ENCODE measurements around the gene ZNF263. TPM values are rescaled to one million over a fixed set of nuclear protein-coding genes. Genes with fewer than 3 reads are reported as not detected.
"Not testable (repeated sequence)": the region's sequence is repeated elsewhere in the genome, so short reads cannot be mapped to it uniquely, and the experiment has no call there.

The ZNF263 gene
- total RNA-seq, 4 donors from 2014 or later, result 44.6 to 62.2 (median 60.6) TPM

- Histone ChIP-seq H3K9me3 (no peaks in the 10 kb centered on the region), H3K4me1 (peaks cover 0 to 10% of the 10 kb centered on the region in 2 donors), H3K36me3 (peaks cover 0 to 6% of the 10 kb centered on the region in 2 donors), H3K4me3 (replicated peaks in 1 of 3) (no peak overlapping the region), H3K27ac (no peak overlapping the region), H3K27me3 (no peaks in the 10 kb centered on the region)
- 57 to 66% methylated on average over 5 of the region's 5 CpGs for WGBS, 2 donors
- peak; percentile 19 to 26 for DNase-seq
- intact Hi-C loops (cut with DNase I), result no loop called here
- TF ChIP-seq, protein P1, sequence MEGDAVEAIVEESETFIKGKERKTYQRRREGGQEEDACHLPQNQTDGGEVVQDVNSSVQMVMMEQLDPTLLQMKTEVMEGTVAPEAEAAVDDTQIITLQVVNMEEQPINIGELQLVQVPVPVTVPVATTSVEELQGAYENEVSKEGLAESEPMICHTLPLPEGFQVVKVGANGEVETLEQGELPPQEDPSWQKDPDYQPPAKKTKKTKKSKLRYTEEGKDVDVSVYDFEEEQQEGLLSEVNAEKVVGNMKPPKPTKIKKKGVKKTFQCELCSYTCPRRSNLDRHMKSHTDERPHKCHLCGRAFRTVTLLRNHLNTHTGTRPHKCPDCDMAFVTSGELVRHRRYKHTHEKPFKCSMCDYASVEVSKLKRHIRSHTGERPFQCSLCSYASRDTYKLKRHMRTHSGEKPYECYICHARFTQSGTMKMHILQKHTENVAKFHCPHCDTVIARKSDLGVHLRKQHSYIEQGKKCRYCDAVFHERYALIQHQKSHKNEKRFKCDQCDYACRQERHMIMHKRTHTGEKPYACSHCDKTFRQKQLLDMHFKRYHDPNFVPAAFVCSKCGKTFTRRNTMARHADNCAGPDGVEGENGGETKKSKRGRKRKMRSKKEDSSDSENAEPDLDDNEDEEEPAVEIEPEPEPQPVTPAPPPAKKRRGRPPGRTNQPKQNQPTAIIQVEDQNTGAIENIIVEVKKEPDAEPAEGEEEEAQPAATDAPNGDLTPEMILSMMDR (IDR thresholded peaks at IDR 0.05), result peak in 4 of 6 experiments; percentile 36 to 50 (median 40)
- no peak for TF ChIP-seq POLR2A (IDR thresholded peaks at IDR 0.05)
Observed at GRCh38 chr16:3266873-3267537, 16.3 kb upstream of the ZNF263 start.

DNA sequence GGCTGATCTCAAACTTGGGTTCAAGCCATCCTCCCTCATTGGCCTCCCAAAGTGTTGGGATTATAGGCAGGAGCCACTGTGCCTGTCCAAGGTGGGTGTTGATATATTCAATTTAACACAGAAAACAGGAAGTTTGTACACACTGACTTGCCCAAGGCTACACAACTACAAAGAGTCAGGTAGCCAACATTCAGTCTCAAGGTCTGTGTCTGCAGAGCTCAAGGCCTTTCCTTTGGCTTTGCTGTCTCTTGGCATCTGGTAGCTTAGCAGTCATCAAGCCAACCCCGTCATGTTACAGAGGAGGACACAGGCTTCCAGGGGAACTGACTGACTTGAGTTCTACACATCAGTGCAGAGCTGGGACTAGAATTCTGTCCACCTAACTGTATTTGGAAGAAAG is 15.0 kb upstream of the ZNF263 start:
- H3K27ac ChIP-seq, result no peak overlapping the region
- DNase-seq, result no peak
- no peaks in the 10 kb centered on the region for H3K9me3 ChIP-seq
- peaks cover 0 to 10% of the 10 kb centered on the region in 2 donors for H3K4me1 ChIP-seq
- no peaks in the 10 kb centered on the region for H3K27me3 ChIP-seq
- H3K36me3 ChIP-seq, result peaks cover 0 to 6% of the 10 kb centered on the region in 2 donors
- intact Hi-C loops (cut with DNase I), result no loop called here
- TF ChIP-seq, protein P1 (IDR thresholded peaks at IDR 0.05), result no peak
- TF ChIP-seq POLR2A (IDR thresholded peaks at IDR 0.05), result no peak
- no peak overlapping the region for H3K4me3 ChIP-seq (replicated peaks in 1 of 3)
- WGBS, 2 donors, result 43 to 80% methylated on average over 1 of the region's 1 CpG

- H3K36me3 ChIP-seq; H3K27me3 ChIP-seq; DNase-seq; H3K4me1 ChIP-seq; intact Hi-C loops (cut with DNase I); H3K9me3 ChIP-seq; H3K27ac ChIP-seq; H3K4me3 ChIP-seq (replicated peaks in 1 of 3): not testable (repeated sequence)
- WGBS, 2 donors, result 63 to 76% methylated on average over 5 of the region's 5 CpGs
Observed at GRCh38 chr16:3270718-3271117, 12.6 kb upstream of the ZNF263 start.

- H3K4me1 ChIP-seq; H3K27ac ChIP-seq; intact Hi-C loops (cut with DNase I); H3K9me3 ChIP-seq; H3K4me3 ChIP-seq (replicated peaks in 1 of 3); H3K36me3 ChIP-seq; DNase-seq; H3K27me3 ChIP-seq: not testable (repeated sequence)
- 91 to 95% methylated on average over 17 to 22 of the region's 22 CpGs for WGBS, 2 donors
Observed at GRCh38 chr16:3271281-3271680, 12.0 kb upstream of the ZNF263 start.

- no peak for DNase-seq
- 51 to 55% methylated on average over 4 of the region's 4 CpGs for WGBS, 2 donors
- intact Hi-C loops (cut with DNase I), result no loop called here
Observed at GRCh38 chr16:3274490-3274889, 8.8 kb upstream of the ZNF263 start.

GRCh38 chr16:3274947-3275346 is 8.3 kb upstream of the ZNF263 start:
- TF ChIP-seq, protein P1 (IDR thresholded peaks at IDR 0.05), result no peak
- TF ChIP-seq POLR2A (IDR thresholded peaks at IDR 0.05), result no peak
- Histone ChIP-seq H3K36me3 (no peaks in the 10 kb centered on the region), H3K27ac (no peak overlapping the region), H3K9me3 (no peaks in the 10 kb centered on the region), H3K27me3 (no peaks in the 10 kb centered on the region), H3K4me3 (replicated peaks in 1 of 3) (no peak overlapping the region), H3K4me1 (no peaks in the 10 kb centered on the region)
- intact Hi-C loops (cut with DNase I), result no loop called here
- DNase-seq, result no peak

More at GRCh38 chr16:3274490-3274889, 8.8 kb upstream of the ZNF263 start:
- H3K4me1 ChIP-seq, result no peaks in the 10 kb centered on the region
- no peak overlapping the region for H3K4me3 ChIP-seq (replicated peaks in 1 of 3)
- no peaks in the 10 kb centered on the region for H3K27me3 ChIP-seq
- TF ChIP-seq, protein P1 (IDR thresholded peaks at IDR 0.05), result no peak
- TF ChIP-seq POLR2A (IDR thresholded peaks at IDR 0.05), result no peak
- no peaks in the 10 kb centered on the region for H3K9me3 ChIP-seq
- no peaks in the 10 kb centered on the region for H3K36me3 ChIP-seq
- no peak overlapping the region for H3K27ac ChIP-seq

All from thyroid gland (tissue), 4 donors.